A549 treated with GW870086 at 1 μM for 4 hours (cell line): ENCODE data around the gene SPACA6. TPM values are rescaled to one million over a fixed set of nuclear protein-coding genes. Genes with fewer than 3 reads are reported as not detected.

Experiments used
- total RNA-seq: library from RNA; stranded (reverse); fragments of 200-300 nt; extraction: Qiagen RNA extraction; gene quantifications from 5 replicates; pipeline ENCODE4 v1.2.3, GENCODE V29; 2022; ENCODE audit warnings: low read depth

SPACA6 gene
- 10.4 to 16.0 TPM (median 14.7 TPM) in 5 replicates for total RNA-seq

GRCh38 chr19:51693260-51693659 is at the start of gene SPACA6:
Gene SPACA6, plus strand, starts transcription at chr19:51693330. Its CDS starts 197 bp downstream, at chr19:51693527.

GRCh38 chr19:51646730-51647129 is 46.4 kb upstream of the SPACA6 start, which contains the start of gene SIGLEC14:
Gene SIGLEC14, minus strand, starts transcription at chr19:51646825. Its CDS starts 66 bp downstream, at chr19:51646759.

GRCh38 chr19:51751655-51752054 is 58.5 kb downstream of the SPACA6 start, which contains the start of gene FPR1:
Gene FPR1, minus strand, starts transcription at chr19:51751878. Its CDS starts 4,884 bp downstream, at chr19:51746994.

Other genes starting within 250 kb of the SPACA6 start
- not detected in 5 replicates for gene SIGLEC8, start 234.9 kb upstream of the SPACA6 start, total RNA-seq
- gene CEACAM18, start 214.8 kb upstream of the SPACA6 start, total RNA-seq: not detected in 5 replicates
- gene SIGLEC12, start 191.5 kb upstream of the SPACA6 start, total RNA-seq: not detected in 5 replicates
- not detected in 5 replicates for gene SIGLEC6, start 161.7 kb upstream of the SPACA6 start, total RNA-seq
- gene ZNF175, start 122.0 kb upstream of the SPACA6 start, total RNA-seq: 2.8 to 5.1 TPM (median 4.3 TPM) in 5 replicates
- not detected in 5 replicates for gene SIGLEC5, start 62.9 kb upstream of the SPACA6 start, total RNA-seq
- gene SIGLEC14, start 46.5 kb upstream of the SPACA6 start, total RNA-seq: 0.12 TPM in 1 of 5 replicates, not detected in the others
- not detected in 5 replicates for gene HAS1, start 30.7 kb downstream of the SPACA6 start, total RNA-seq
- gene FPR1, start 58.5 kb downstream of the SPACA6 start, total RNA-seq: 0.11 to 0.24 TPM in 2 of 5 replicates, not detected in the others
- gene FPR2, start 67.8 kb downstream of the SPACA6 start, total RNA-seq: not detected in 5 replicates
- gene FPR3, start 101.8 kb downstream of the SPACA6 start, total RNA-seq: not detected in 5 replicates
- gene ZNF577, start 194.6 kb downstream of the SPACA6 start, total RNA-seq: 0.10 TPM in 1 of 5 replicates, not detected in the others
- 0.11 to 0.41 TPM (median 0.22 TPM) in 5 replicates for gene ZNF649, start 211.7 kb downstream of the SPACA6 start, total RNA-seq
- 0.72 to 1.4 TPM (median 1.3 TPM) in 5 replicates for gene ZNF613, start 234.1 kb downstream of the SPACA6 start, total RNA-seq